ENCODE measurements around the gene FCRLB. TPM values are rescaled to one million over a fixed set of nuclear protein-coding genes. Genes with fewer than 3 reads are reported as not detected.

The FCRLB gene
- total and polyA plus RNA-seq, 11 donors, result 0.22 to 0.75 (median 0.46) TPM

DNA sequence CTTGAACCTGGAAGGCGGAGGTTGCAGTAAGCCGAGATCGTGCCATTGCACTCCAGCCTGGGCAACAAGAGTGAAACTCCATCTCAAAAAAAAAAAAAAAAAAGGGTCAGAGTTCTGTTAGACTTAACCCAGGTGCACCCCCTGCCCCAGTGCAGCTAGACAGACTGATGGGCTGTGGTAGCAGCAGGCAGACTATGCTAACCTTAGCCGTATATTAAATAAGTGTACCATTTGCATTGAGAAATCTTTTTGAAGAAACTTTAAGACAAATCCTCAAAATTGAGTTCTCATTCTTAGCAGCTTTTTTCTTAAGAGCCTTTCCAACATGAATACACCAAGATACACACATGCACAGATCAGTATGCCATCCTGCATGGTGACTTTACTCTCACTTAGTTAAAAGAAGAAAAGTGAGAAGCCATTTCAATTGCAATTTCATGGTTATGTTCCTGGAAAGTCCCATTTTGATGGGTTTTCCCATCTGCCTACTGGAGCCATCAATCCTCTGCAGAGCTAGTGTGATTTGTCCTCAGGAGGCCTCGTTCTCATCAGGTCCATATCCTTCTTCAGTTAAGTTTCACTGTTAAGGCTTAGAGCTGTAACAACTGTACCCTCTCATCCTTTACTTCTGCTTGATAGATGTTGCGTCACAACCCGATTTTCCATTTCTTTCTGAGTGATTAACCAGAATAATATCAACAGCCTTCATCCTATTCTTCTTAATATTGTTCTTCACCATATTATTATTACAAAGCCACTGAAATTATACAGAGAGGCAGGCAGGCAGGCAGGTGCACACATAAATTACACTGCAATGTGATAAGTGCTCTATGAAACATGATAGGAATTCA, 7.3 kb downstream of the FCRLB start:
- Histone ChIP-seq H3K27ac (no peak overlapping the region), H3K27me3 (peaks cover 0 to 19% (median 0%) of the 10 kb centered on the region in 9 donors), H3K36me3 (no peaks in the 10 kb centered on the region), H3K9me3 (no peaks in the 10 kb centered on the region), H3K4me3 (no peak overlapping the region), H3K4me1 (peaks cover 0 to 46% (median 5%) of the 10 kb centered on the region in 12 donors)
- DNase-seq (no peak), ATAC-seq (no peak)
- TF ChIP-seq, protein P1, sequence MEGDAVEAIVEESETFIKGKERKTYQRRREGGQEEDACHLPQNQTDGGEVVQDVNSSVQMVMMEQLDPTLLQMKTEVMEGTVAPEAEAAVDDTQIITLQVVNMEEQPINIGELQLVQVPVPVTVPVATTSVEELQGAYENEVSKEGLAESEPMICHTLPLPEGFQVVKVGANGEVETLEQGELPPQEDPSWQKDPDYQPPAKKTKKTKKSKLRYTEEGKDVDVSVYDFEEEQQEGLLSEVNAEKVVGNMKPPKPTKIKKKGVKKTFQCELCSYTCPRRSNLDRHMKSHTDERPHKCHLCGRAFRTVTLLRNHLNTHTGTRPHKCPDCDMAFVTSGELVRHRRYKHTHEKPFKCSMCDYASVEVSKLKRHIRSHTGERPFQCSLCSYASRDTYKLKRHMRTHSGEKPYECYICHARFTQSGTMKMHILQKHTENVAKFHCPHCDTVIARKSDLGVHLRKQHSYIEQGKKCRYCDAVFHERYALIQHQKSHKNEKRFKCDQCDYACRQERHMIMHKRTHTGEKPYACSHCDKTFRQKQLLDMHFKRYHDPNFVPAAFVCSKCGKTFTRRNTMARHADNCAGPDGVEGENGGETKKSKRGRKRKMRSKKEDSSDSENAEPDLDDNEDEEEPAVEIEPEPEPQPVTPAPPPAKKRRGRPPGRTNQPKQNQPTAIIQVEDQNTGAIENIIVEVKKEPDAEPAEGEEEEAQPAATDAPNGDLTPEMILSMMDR (IDR thresholded peaks at IDR 0.05), result no peak
- no peak for TF ChIP-seq POLR2A (IDR thresholded peaks at IDR 0.05)
- intact Hi-C loops (cut with DNase I), result loop anchor here in 1 of 10 donors (10.0 kb wide), 1 partner anchor 154 kb away; no protein-coding TSS in a partner anchor
- WGBS, 4 donors, result 73 to 92% (median 84%) methylated on average over 7 of the region's 7 CpGs

DNA sequence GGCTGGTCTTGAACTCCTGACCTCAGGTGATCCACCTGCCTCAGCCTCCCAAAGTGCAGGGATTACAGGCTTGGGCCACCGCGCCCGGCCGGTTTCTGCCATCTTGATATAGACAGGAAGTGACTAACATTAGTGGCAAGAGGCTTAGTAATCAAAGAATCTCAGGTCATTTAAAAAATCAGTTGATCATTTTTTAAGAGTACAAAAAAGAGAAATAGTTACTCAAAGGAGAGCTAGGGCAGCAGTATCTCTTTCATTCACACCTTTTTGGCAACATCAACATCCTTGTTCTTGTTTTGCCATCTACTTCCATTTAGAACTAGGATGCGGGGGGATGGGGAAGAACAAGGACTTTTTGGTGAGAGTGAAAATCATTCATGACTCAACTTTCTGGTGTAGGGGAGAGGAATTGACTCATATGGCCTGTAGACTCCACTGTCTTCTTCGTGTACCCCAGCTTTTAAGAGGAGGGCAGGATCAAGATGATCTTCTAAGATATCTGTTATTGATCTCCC, 8.8 kb downstream of the FCRLB start:
- DNase-seq, result no peak
- TF ChIP-seq POLR2A (IDR thresholded peaks at IDR 0.05), result no peak
- TF ChIP-seq, protein P1 (IDR thresholded peaks at IDR 0.05), result no peak
- 72 to 86% (median 78%) methylated on average over 6 of the region's 6 CpGs for WGBS, 4 donors
- Histone ChIP-seq H3K4me1 (peaks cover 0 to 52% (median 5%) of the 10 kb centered on the region in 12 donors), H3K27me3 (peaks cover 0 to 6% (median 0%) of the 10 kb centered on the region in 9 donors), H3K4me3 (no peak overlapping the region), H3K36me3 (no peaks in the 10 kb centered on the region), H3K27ac (no peak overlapping the region), H3K9me3 (no peaks in the 10 kb centered on the region)
- ATAC-seq, result no peak
- intact Hi-C loops (cut with DNase I), result loop anchor here in 3 of 10 donors (5.0 to 10.0 kb wide), 2 partner anchors 48 to 245 kb away; no protein-coding TSS in a partner anchor

DNA sequence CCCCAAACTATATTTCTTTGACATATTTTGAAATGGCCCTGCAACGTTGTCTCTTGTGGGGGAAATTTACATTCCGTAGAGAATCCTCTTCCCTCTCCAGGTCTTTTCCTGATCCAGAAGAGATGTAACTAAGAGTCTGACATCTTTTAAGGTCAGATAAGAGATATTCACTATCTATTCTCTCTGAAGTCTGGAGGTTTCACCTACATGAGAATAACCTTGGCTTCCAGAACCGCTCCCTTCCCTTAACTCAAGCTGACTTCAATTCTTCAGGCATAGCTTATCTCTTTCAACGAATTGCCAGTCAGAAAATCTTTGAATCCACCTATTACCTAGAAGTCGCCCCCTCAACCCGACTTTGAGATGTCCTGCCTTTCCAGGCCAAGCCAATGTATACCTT, 9.9 kb downstream of the FCRLB start:
- H3K4me1 ChIP-seq, result peaks cover 0 to 43% (median 2%) of the 10 kb centered on the region in 12 donors
- intact Hi-C loops (cut with DNase I), result loop anchor here in 3 of 10 donors (5.0 to 10.0 kb wide), 2 partner anchors 49 to 246 kb away; no protein-coding TSS in a partner anchor
- no peak for DNase-seq
- 72 to 79% (median 78%) methylated on average over 6 of the region's 6 CpGs for WGBS, 4 donors
- no peaks in the 10 kb centered on the region for H3K36me3 ChIP-seq
- H3K9me3 ChIP-seq, result no peaks in the 10 kb centered on the region
- ATAC-seq, result no peak
- TF ChIP-seq, protein P1 (IDR thresholded peaks at IDR 0.05), result no peak
- no peak for TF ChIP-seq POLR2A (IDR thresholded peaks at IDR 0.05)
- no peak overlapping the region for H3K4me3 ChIP-seq
- H3K27me3 ChIP-seq, result peaks cover 0 to 6% (median 0%) of the 10 kb centered on the region in 9 donors
- no peak overlapping the region for H3K27ac ChIP-seq
